Stimulated activated CD8-positive, alpha-beta memory T cell treated with anti-CD3 and anti-CD28 coated beads, Interleukin-15, amount 100 ng/mL, for 1 hour (primary cell): ENCODE measurements around the gene PLXND1.
"Not testable (repeated sequence)": the region's sequence is repeated elsewhere in the genome, so short reads cannot be mapped to it uniquely, and the experiment has no call there.

Source experiments
- DNase-seq: peaks from one replicate; pipeline ENCODE4 v3.0.0-alpha.2; 2020; ENCODE audit warnings: low read depth

Gene PLXND1

DNA sequence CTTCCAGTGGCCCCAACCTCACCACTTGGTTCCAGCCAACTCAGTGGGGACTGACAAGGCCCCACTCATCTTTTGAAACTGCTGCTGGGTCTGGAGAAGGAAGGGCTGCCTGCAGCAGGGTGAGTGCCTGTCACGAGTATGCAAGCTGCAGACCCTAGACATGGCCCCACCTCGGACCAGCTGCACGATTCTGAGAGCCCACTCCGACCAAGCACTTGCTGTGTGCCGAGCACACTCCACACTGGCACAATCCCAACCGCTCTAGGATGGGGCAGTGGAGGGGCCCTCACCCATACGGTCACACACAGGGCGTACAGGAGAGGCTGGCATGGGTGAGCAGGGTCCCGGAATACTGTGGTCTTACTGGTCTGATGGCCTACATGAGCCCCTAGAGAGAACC is 8.0 kb upstream of the PLXND1 start:
- DNase-seq, result no peak

DNA sequence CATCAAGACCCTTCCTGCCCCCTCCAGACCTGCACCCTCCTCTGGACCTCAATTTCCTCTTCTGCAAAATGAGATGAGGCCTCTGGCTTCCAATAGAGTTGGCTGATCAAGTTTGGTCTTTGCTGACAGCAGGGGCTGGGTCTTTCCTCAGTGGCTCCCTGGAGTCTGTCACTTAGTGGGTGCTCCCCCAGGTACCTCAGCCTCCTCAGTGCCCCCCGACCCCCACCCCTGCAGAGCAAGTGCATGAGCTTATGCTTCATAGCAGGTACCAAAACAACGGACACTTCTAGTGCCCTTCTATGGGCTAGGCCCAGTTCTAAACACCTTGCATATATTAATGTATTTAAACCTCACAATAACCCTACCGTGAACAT is 6.9 kb upstream of the PLXND1 start:
- DNase-seq, result no peak

DNA sequence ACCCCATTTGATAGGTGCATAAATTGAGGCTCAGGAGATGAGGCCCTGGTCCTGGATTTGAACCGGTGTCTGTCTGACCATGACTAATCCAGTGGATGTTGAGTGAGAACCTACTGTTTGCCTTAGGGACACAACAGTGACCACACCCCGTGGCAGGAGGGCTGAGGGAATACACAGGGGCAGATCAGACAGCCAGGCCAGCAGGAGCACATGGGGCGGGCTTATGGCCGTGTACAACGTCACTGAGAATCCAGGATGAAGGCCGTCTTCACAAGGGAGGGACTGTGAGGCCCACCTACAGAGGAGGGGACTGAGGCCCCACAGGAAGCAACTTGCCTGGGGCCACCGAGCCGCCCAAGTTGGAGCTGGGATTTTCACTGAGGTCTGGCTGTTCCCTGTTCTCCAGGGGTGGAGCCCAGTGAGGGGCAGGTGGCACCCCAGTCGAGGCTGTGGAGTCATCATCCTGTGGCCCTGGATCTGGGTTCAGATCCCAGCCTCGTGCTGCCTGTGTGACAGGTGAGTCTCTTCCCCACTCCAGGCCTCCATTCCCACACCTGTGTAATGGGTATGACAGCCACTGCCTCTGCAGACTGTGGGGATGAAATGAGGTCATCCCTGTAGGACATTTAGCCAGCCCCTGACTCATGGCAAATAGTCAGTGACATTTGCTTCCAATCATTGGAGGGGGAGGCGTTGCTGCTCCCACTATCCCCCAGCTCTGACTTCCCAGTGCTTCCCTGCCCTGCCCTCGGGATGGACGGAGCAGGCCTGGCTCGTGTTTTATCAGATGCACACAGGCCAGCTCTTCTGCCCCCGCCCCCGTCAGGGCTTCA is 6.3 kb upstream of the PLXND1 start:
- no peak for DNase-seq

DNA sequence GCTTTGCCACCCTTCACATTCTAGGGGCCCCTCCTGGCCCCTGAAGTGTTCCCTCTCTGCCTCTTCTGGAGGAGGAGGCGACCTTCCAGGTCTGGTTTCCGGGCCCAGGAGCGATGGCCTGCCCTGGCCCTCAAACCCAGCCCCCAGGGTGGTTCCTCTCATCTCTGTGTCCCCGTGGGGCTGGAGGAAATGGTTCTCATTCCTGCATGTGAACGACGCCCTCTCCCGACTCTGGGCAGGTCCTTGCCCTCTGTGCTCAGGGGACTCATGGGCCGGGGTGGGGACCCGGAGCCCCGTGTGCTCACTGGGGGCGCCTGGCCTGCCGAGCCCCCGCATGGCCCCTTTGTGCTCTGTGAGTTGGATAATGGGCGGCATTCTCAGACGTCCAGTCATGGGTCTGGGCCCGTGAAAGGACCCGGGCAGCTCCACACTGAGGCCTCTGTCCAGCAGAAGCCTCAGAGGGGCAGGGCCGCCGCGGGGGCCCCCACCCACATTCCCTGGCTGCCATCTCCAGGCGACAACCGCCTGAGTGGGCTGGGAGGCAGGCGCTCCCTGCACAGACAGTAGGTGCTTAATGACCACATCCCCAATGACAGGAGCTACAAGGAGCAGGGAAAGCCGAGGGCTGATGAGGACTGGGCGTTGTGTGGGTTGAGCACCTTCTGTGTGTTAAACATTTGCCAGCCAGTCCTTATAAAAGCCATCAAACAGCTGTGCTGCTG is 5.5 kb upstream of the PLXND1 start:
- DNase-seq, result no peak

DNA sequence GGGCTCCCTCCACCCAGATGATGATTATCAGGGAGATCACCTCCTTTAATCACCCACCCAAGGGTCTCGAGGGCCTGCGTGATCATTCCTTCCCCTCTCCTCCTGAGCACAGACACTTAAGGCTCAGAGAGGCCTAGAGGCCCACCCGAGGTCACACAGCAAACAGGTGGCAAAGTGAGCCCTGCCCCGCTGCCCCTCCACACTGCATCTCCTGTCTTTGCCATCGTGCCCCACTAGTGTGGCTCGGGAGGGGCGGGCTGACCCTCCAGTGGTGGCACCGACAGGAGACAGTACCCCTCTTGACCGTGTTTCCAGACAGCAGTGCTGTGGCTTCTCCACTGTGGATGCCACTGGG is 4.9 kb upstream of the PLXND1 start:
- no peak for DNase-seq

DNA sequence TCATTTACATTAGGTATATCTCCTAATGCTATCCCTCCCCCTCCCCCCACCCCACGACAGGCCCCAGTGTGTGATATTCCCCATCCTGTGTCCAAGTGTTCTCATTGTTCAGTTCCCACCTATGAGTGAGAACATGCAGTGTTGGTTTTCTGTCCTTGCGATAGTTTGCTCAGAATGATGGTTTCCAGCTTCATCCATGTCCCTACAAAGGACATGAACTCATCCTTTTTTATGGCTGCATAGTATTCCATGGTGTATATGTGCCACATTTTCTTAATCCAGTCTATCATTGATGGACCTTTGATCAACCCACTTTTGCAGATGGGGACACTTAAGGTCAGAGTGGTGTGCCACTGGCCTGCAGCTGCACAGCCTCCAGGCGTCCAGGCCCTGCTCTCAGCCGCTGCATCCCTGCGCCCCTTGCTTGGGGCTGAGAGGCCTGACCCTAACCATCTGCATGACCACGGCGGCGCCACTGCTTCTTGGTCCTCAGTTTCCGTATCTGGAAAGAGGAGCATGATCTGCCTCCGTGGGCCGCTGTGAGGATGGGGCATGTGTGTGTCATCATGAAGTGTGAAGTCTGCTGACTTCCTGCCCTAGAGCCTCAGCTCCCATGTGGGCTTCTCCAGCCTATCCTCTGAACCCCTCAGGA is 4.4 kb upstream of the PLXND1 start:
- DNase-seq, result not testable (repeated sequence)

DNA sequence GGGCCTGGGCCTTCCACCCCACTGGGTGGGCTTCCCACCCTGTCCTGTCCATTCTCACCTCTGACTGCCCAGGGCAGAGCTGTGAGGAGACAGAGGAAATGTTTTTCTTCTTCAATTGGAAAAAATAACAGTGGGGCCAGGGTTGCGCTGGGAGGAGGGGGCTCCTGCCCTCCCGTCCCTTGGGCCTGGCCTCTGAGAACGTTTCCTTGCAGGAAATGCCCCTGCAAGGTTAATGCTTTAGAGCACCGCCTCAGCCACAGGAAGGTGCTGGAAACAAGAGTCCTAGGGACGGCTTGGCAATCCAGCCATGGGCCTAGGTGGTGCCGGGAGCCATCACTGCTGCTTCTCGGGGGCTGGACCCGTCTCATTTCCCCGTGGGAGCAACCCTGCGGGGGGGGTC is 3.8 kb upstream of the PLXND1 start:
- no peak for DNase-seq

DNA sequence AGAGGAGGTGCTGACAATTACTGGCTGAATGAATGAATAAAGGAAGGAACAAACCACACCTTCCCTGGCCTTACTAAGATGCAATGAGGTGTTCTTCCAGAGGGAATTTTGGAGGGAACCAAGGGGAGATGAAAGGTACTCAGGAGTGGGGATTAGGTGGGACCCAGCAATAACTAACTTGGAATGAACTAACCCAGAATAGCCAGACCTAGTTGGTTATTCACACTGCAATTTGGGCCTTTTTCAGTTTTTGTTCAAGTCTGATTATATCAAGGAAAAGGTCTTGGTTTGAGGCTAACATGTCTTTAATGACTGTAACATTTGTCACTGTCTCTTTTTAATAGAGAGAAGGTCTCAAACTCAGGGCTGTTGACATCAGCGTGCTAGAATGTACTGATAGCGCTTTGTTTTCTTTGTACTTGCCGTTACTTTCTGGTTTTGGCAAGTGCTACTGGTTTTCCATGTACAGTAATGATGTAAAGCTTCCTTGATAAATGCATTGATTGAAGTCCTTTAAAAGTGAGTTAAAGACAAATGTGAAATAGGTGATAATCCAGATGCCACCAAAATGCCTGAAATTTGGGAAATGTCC is 3.2 kb upstream of the PLXND1 start:
- no peak for DNase-seq

DNA sequence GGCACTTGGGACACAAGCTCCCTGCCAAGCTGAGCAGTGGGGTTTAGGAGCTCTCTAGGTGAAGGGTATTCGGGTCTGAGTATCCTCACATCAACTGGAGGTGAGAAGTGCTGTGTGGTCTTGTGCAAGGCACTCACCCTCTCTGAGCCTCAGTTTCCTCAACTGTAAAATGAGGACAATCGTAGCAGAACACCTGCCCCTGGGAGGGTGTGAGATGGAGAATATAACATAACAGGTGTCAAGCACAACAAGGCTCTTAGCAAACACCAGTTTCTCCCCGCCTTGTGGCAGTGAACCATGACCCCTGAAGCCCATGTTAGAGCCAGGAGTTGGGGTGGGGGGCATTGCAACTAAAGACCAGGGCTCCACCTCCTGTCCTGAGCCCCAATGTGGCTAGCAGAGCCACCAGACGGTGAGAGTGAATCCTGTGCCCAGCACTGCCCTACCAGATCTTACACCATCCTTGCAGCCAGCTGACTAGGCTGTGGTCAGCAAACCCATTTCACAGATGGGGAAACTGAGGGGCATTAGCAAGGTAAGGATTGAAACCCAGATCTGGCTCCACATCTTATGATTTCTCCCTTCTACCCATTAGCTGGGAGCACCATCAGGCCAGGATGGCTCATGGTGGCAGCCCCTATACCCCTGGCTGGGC is 2.6 kb upstream of the PLXND1 start:
- no peak for DNase-seq

DNA sequence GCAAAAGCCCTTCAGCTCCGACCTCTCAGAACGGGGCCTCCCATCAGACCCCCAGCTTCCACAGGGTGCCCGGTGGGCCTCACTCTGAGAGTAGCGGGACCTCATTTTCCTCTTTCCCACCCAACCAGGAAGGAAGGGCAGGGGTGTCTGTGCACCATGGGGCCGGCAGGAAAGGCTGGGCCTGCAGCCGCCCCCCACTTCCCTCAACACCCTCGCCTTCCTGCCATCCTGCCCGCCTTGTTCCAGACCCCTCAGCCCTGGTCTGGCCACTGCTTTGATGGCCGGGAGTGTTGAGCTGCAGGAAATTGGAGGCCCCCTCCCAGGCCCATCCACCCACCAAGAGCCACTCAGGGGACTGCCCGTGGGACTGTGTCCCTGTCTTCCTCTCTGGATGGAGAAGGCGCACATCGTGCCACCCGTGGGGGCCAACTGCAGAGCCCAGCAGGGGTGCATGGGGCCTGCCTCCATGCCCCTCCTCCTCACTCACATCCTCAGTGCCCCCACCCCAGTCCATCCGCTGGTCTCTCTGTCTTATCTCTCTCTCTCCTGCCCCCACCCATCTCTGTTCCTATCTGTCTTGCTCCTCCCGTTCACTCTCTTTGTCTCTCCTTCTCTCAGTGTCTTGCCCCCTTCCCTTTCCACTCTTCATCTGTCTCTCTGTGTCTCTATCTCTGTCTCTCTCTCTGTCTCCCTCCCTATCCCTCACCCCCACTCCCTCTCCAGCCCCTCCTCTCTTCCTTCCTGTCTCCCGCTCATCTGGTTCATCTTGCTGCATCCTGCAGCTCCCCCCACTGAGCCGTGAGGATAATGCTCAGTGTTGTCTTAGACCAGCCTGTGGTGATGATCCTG is 1.8 kb upstream of the PLXND1 start:
- DNase-seq, result no peak

DNA sequence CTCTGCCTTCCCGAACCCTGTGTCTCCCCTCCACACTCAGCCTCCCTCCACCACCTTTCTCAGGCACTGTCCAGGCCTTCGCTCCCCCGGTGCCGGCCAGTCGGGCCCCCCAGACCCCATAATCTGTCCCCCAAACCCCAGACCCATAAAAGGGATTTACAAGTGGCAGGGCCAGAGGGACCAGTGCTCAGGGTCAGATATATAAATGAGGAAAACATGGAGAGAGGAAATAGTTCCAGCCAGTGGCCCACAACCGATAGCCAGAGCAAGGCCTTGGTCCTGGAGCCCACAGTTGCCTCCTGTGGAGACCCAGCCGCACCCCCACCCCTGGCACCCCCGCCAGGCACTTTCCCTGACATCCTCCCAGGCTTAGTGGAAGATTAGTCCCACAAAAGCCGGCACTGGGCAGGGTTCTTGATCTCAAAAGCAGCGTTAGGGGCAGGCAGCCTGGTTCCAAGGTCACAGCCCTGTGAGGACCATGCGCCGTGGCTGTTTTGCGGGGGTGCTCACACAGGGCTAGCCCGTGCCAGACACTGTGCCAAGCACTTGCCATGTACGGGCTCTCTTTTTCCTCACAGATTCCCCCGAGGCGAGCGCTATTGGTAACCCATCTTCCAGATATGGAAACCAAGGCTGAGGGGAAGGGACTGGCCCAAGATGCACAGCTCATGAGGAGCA is 1.1 kb upstream of the PLXND1 start:
- no peak for DNase-seq

DNA sequence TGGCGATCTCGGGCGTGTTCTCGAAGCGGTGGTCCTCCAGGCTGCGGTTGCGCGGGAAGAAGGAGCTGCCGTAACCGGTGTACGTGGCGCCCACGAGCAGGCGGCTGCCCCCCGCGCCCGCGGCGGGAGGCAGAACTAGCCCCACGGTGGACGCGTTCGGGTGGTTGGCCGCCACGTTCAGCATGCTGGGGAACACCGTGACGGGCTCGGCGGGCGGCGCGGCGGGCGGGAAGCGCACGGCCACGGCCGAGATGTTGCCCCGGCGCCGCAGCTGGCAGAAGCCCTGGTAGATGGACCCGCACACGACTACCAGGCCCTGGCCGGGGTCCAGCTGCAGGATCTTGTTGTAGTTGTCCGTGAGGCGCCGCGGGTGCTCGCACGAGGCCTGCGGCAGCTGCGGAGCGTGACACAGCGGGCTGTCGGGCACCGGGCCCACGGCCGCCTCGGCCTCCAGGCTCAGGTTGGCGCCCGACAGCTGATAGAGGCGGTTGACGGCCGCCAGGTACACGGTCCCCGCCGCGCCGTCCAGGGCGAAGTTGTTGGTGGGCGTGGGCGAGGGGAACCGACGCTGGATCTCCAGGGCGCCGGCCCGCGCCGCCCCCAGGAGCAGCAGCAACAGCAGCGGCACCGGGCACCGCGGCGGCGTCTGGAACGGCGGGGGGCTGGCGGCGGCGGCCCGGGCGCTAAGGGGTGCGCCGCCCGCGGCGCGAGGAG is 397 bp downstream of the PLXND1 start:
- DNase-seq, result no peak

DNA sequence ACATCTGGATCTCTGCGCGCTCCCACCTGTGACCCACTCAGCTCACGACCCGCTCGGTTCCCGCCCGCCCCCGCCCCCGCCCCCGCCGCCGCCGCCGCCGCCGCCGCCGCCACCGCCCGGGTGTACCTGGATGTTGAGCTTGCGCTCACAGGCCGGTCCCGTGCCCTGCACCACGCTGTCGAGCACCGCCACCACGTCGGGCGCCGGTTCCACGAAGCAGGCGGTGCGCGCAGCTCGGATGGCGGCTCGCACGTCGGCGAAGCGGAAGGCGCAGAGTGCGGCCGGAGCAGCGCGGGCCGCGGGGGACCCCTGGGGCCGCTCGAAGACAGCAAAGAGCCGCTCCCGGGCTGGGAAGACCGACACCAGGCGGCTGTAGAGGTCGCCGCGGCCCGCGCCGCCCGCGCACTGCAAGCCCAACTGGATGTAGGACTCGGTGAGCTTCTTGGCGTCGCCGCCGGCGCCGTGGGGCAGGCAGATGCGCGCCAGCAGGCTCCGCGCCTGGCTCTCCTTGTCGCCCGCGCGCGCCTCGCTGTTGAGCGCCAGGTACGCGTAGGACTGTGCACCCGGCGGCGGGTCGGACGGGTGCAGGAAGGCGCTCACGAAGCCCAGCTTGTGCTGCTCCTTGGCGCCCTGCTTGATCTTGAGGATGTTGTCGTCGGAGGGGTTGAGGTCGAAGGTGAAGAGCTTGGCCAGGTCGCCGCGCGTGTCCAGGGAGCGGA is 1.1 kb downstream of the PLXND1 start:
- DNase-seq, result no peak

DNA sequence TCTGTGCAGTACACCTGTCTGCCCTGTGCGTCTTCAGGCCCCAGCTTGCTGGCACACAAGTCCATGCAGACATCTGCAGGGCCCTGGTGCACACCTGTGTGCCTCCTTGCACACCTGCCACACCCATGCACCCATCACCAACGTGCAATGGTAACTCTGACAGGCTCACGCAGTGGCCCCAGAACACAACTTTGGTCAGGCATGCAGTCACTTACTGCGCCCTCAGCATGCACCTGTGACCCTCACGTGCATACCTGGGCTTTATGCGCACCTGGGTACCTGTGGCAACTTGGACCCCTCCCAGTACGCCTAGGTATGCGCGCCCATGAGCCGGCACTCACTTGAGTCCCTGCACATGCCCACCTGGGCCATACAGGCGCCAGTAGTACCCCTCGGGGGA is 1.7 kb downstream of the PLXND1 start:
- DNase-seq, result no peak

DNA sequence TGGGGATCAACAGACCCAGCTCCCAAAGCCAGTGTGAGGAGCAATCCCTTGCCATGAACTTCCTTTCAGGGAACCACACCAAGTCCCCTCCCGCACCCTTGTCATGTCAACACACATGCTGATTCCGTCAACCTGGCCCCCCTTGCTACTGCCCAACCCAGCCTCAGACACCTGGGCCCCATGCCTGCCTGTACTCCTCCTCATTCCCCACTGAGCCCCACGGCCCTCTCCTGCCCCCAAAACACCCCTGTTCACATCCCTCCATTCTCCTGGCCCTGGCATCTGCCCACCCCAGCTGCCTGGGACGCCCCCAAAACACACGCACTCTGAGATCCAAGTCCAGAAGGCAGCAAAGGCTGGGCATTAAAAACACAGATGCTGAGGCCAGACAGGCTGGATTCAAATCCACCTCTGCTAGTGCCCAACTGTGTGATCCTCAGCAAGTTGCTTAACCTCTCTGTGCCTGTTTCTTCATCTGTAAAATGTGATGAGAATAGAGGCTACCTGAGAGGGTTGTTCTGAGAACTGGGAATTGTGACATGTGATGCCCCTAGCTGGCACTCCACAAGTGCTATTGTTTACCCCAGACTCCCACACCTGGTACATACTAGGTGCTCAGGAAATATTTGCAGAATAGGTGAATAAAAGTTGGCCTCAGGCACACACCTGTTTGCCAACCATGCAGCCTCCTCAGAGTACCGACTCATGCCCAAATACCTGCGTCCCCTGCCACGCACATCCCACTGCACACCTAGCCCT is 2.3 kb downstream of the PLXND1 start:
- no peak for DNase-seq

DNA sequence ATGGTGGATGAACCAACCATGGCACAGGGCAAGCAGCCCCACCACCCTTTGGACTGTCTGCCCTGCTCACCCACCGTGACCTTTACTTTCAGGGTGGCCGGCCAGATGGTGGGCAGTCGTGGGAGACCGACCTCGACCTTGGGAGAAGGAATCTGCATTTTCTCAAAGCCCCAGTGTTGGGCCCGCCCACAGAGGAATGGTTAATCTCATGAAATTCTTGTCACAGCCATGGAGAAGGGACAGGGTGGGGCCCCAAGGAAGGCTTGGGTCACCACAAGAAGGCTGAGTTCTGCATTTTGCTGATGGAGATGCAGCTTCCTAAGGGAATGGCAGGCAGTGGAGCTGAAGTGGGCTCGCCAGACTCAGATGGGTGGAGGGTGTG is 2.9 kb downstream of the PLXND1 start:
- no peak for DNase-seq

DNA sequence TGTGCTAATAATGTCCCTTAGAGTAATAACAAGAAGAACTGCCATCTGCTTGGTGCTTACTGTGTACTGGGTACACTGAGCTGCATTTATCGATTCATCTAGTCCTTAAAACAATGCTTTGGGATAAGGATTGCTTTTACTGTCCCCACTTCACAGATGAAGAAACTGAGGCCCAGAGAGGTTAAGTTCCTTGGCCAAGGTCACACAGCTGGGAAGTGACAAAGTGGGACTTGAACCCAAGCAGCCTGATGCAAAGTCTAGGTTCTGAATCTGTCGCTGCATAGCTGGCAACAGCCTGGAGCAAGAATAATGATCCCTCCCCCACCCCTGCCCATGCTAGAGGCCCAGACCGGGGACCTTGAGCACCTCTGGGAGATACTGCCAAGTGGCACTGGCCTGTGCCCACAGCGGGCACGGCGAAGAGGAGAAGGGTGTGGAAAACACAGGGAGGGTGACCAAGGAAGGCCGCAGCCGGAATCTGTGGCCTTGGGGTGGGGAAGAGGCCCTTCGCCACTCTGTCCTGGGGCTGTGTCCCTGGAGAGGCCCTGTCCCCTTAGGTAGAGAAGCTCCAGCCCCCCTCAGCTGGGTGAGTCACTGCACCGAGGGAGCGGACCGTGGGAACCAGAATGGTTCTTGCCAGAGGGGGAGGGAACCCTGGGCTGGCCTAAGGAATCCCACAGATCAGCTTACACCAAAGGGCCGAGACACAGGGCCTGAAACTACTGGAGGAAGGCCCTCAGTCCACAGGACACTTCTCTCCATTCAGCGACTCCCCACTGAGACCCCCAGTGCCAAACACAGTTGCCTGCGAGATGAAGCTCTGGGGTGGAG is 3.5 kb downstream of the PLXND1 start:
- no peak for DNase-seq

DNA sequence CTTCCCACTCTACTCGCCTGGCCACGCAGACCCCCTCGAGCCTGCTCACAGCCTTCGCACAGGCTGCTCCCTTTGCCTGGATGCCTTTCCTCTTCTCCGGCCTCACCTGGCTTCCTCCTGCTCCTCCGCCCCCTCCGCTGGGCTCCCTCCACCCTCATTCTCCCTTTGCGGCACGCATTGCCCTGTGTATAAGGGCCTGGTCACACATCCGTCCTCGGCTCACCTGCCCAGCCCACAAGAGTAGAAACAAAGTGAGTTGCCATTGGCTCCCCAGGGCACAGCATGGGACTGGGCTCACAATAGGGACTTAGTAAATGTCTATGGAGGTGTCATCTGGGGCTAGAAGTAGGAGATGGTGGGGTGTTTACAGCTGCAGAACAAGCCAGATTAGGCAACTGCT is 4.2 kb downstream of the PLXND1 start:
- no peak for DNase-seq
